HEK293 (cell line): ENCODE results near the gene FCHSD1.

ENCODE experiments used
- CTCF ChIA-PET: fragments of 350-600 bp; formaldehyde crosslinking; extraction: SDS; loops from one replicate; lab custom pipeline; 2021; ENCODE audit warnings: antibody characterized with exemption; lab: Yijun Ruan, JAX
- POLR2A ChIA-PET: fragments of 300-600 bp; formaldehyde crosslinking; extraction: SDS; loops from one replicate; lab custom pipeline; 2020; ENCODE audit warnings: antibody characterized with exemption, inconsistent platforms; lab: Yijun Ruan, JAX
- H3K27ac ChIP-seq: fragments of 200-500 bp; sonication (Bioruptor generic); 2 replicates; pipeline ENCODE4 v1.5.1; 2014; ENCODE audit warnings: low read depth, low read length, control low read depth, inconsistent platforms; ENCODE audit errors: extremely low read depth
- H3K36me3 ChIP-seq, 2 experiments: fragments of 200-500 bp in 1 of 2; sonication (Bioruptor generic) in 1 of 2; 1 replicate in 1 of 2; 2 replicates in 1 of 2; pipeline ENCODE4 v1.5.1; 2014 to 2017; ENCODE audit warnings: inconsistent platforms in 2 of 2, low read length in 2 of 2; ENCODE audit not compliant: control insufficient read depth in 2 of 2, insufficient read depth in 1 of 2
- H3K4me1 ChIP-seq: fragments of 200-500 bp; sonication (Bioruptor generic); 2 replicates; pipeline ENCODE4 v1.5.1; 2014; ENCODE audit warnings: mild to moderate bottlenecking, low read length, inconsistent platforms; ENCODE audit not compliant: control insufficient read depth, insufficient read depth
- H3K4me3 ChIP-seq: 2 replicates; pipeline ENCODE4 v1.5.1; 2011; ENCODE audit warnings: low read depth, mild to moderate bottlenecking, control low read depth, low read length, moderate library complexity
- H3K9me3 ChIP-seq: fragments of 200-500 bp; sonication (Bioruptor generic); 2 replicates; pipeline ENCODE4 v1.5.1; 2014; ENCODE audit warnings: low read depth, low read length, inconsistent platforms; ENCODE audit not compliant: control insufficient read depth, insufficient read depth
- FEZF1 ChIP-seq: fragments of 450-650 bp; formaldehyde crosslinking; IDR thresholded peaks from 2 replicates; pipeline ENCODE4 v1.5.1; 2016; ENCODE audit warnings: missing biosample characterization, missing genetic modification characterization
- GLIS2 ChIP-seq: fragments of 450-650 bp; formaldehyde crosslinking; IDR thresholded peaks from 2 replicates; pipeline ENCODE4 v1.5.1; 2016; ENCODE audit warnings: missing biosample characterization, missing genetic modification characterization
- HOXD13 ChIP-seq: sonication (generic); formaldehyde crosslinking; IDR thresholded peaks from 2 replicates; pipeline ENCODE4 v1.8.0; 2022; ENCODE audit warnings: missing genetic modification reagents, borderline replicate concordance
- KLF1 ChIP-seq: fragments of 450-650 bp; formaldehyde crosslinking; IDR thresholded peaks from 2 replicates; pipeline ENCODE4 v1.5.1; 2016; ENCODE audit warnings: missing biosample characterization, missing genetic modification characterization
- KLF17 ChIP-seq: fragments of 450-650 bp; formaldehyde crosslinking; IDR thresholded peaks from 2 replicates; pipeline ENCODE4 v1.5.1; 2016; ENCODE audit warnings: missing biosample characterization, missing genetic modification characterization
- MZF1 ChIP-seq: fragments of 450-650 bp; formaldehyde crosslinking; IDR thresholded peaks from 2 replicates; pipeline ENCODE4 v1.5.1; 2017; ENCODE audit warnings: missing biosample characterization, missing genetic modification characterization, borderline replicate concordance
- PRDM4 ChIP-seq: fragments of 450-650 bp; formaldehyde crosslinking; IDR thresholded peaks from 2 replicates; pipeline ENCODE4 v1.5.1; 2017; ENCODE audit warnings: missing biosample characterization, missing genetic modification characterization
- ZBTB10 ChIP-seq: fragments of 450-650 bp; formaldehyde crosslinking; IDR thresholded peaks from 2 replicates; pipeline ENCODE4 v1.5.1; 2016; ENCODE audit warnings: missing biosample characterization, missing genetic modification characterization
- ZNF48 ChIP-seq: fragments of 450-650 bp; formaldehyde crosslinking; IDR thresholded peaks from 2 replicates; pipeline ENCODE4 v1.5.1; 2016; ENCODE audit warnings: missing biosample characterization, missing genetic modification characterization
- TF ChIP-seq, protein P1 (sequence below): fragments of 450-650 bp; formaldehyde crosslinking; IDR thresholded peaks from 2 replicates; pipeline ENCODE4 v1.5.1; 2016; ENCODE audit warnings: missing biosample characterization, missing genetic modification characterization

FCHSD1 gene

DNA sequence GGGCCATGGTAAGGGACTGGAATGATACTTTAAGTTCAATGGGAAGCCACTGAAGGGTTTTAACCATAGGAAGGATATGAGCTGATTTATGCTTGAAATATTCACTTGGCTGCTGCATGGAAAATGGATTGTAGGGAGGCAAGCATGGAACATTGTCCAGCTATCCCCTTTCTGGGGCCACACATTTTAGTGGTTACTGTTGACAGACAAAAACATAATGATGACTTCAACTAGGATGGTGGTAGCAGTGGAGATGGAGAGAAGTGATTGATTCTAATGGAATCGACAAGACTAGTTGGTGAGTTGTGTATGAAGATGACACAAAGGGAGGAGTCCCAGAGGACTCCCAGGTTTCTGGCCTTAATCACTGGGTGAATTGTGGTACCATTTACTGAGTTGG, 6.2 kb upstream of the FCHSD1 start:
- no peak overlapping the region for H3K27ac ChIP-seq
- H3K36me3 ChIP-seq: peaks cover 0 to 6% of the 10 kb centered on the region in 2 experiments; a peak in 1 of 3 replicates

DNA sequence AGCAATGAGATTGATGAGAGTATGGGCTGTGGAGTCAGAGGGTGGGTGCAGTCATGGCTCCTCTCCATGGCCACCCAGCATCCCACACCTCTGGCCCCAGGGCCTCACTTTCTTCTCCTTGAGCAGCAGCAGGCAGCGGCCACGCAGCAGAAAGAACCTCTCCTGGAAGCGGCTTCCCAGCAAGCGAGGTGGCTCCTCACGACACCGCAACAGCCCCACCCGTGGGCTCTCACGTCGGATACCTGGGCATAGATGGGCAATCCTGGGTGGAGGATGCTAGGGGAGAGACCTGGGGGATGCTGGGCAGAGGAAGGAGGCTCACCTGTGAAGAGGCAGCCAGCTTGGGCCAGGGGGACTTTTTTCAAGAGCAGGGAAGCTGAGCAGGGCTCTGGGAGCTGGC, 5.2 kb upstream of the FCHSD1 start:
- ChIA-PET POLR2A (no interaction called here), CTCF (no interaction called here)
- peaks cover 0 to 6% of the 10 kb centered on the region in 2 experiments; a peak in 1 of 3 replicates for H3K36me3 ChIP-seq

More for the DNA sequence above, 6.2 kb upstream of the FCHSD1 start:
- H3K4me1 ChIP-seq: no peaks in the 10 kb centered on the region
- H3K4me3 ChIP-seq: no peak overlapping the region
- ChIA-PET POLR2A (no interaction called here), CTCF (interaction anchor here (0.7 to 1.2 kb wide), 3 partner anchors 12 to 358 kb away, joined by 3 to 5 read pairs (median 3); no protein-coding TSS in a partner anchor)
- H3K9me3 ChIP-seq: no peaks in the 10 kb centered on the region
- no peak for TF ChIP-seq GLIS2 (tag by site-specific recombination)
- no peak for TF ChIP-seq MZF1
- no peak for TF ChIP-seq FEZF1
- TF ChIP-seq, protein P1, sequence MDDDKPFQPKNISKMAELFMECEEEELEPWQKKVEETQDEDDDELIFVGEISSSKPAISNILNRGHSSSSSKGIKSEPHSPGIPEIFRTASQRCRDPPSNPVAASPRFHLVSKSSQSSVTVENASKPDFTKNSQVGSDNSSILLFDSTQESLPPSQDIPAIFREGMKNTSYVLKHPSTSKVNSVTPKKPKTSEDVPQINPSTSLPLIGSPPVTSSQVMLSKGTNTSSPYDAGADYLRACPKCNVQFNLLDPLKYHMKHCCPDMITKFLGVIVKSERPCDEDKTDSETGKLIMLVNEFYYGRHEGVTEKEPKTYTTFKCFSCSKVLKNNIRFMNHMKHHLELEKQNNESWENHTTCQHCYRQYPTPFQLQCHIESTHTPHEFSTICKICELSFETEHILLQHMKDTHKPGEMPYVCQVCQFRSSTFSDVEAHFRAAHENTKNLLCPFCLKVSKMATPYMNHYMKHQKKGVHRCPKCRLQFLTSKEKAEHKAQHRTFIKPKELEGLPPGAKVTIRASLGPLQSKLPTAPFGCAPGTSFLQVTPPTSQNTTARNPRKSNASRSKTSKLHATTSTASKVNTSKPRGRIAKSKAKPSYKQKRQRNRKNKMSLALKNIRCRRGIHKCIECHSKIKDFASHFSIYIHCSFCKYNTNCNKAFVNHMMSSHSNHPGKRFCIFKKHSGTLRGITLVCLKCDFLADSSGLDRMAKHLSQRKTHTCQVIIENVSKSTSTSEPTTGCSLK (tag by site-specific recombination): no peak
- TF ChIP-seq, all 188 proteins: peak for 0

More for the DNA sequence above, 5.2 kb upstream of the FCHSD1 start:
- Histone ChIP-seq H3K9me3 (no peaks in the 10 kb centered on the region), H3K27ac (no peak overlapping the region), H3K4me1 (no peaks in the 10 kb centered on the region), H3K4me3 (no peak overlapping the region)
- no peak for TF ChIP-seq KLF1 (tag by site-specific recombination)
- no peak for TF ChIP-seq PRDM4
- TF ChIP-seq ZNF48 (tag by site-specific recombination): no peak
- TF ChIP-seq KLF17 (tag by site-specific recombination): no peak
- TF ChIP-seq HOXD13 (CRISPR knock-in tag): no peak
- TF ChIP-seq ZBTB10 (tag by site-specific recombination): no peak
